HEK293 (cell line): Measurements from ENCODE around the gene SERINC2.

Experiments
- CTCF ChIA-PET: fragments of 350-600 bp; formaldehyde crosslinking; extraction: SDS; loops from one replicate; lab custom pipeline; 2021; ENCODE audit warnings: antibody characterized with exemption; lab: Yijun Ruan, JAX
- POLR2A ChIA-PET: fragments of 300-600 bp; formaldehyde crosslinking; extraction: SDS; loops from one replicate; lab custom pipeline; 2020; ENCODE audit warnings: antibody characterized with exemption, inconsistent platforms; lab: Yijun Ruan, JAX
- H3K27ac ChIP-seq: fragments of 200-500 bp; sonication (Bioruptor generic); 2 replicates; pipeline ENCODE4 v1.5.1; 2014; ENCODE audit warnings: low read depth, low read length, control low read depth, inconsistent platforms; ENCODE audit errors: extremely low read depth
- H3K36me3 ChIP-seq, 2 experiments: fragments of 200-500 bp in 1 of 2; sonication (Bioruptor generic) in 1 of 2; 1 replicate in 1 of 2; 2 replicates in 1 of 2; pipeline ENCODE4 v1.5.1; 2014 to 2017; ENCODE audit warnings: inconsistent platforms in 2 of 2, low read length in 2 of 2; ENCODE audit not compliant: control insufficient read depth in 2 of 2, insufficient read depth in 1 of 2
- H3K4me1 ChIP-seq: fragments of 200-500 bp; sonication (Bioruptor generic); 2 replicates; pipeline ENCODE4 v1.5.1; 2014; ENCODE audit warnings: mild to moderate bottlenecking, low read length, inconsistent platforms; ENCODE audit not compliant: control insufficient read depth, insufficient read depth
- H3K4me3 ChIP-seq: 2 replicates; pipeline ENCODE4 v1.5.1; 2011; ENCODE audit warnings: low read depth, mild to moderate bottlenecking, control low read depth, low read length, moderate library complexity
- H3K9me3 ChIP-seq: fragments of 200-500 bp; sonication (Bioruptor generic); 2 replicates; pipeline ENCODE4 v1.5.1; 2014; ENCODE audit warnings: low read depth, low read length, inconsistent platforms; ENCODE audit not compliant: control insufficient read depth, insufficient read depth
- GLIS2 ChIP-seq: fragments of 450-650 bp; formaldehyde crosslinking; IDR thresholded peaks from 2 replicates; pipeline ENCODE4 v1.5.1; 2016; ENCODE audit warnings: missing biosample characterization, missing genetic modification characterization
- IKZF3 ChIP-seq: fragments of 450-650 bp; IDR thresholded peaks from 2 replicates; pipeline ENCODE4 v1.5.0; 2018; ENCODE audit warnings: missing biosample characterization, mild to moderate bottlenecking, missing genetic modification characterization, moderate library complexity
- PATZ1 ChIP-seq: fragments of 450-650 bp; formaldehyde crosslinking; IDR thresholded peaks from 2 replicates; pipeline ENCODE4 v1.5.1; 2016; ENCODE audit warnings: missing biosample characterization, missing genetic modification characterization
- PBX3 ChIP-seq: sonication (generic); formaldehyde crosslinking; IDR thresholded peaks from 2 replicates; pipeline ENCODE4 v1.8.1; 2022; ENCODE audit warnings: mild to moderate bottlenecking, moderate library complexity, missing genetic modification reagents
- RBAK ChIP-seq: fragments of 450-650 bp; formaldehyde crosslinking; IDR thresholded peaks from 2 replicates; pipeline ENCODE4 v1.5.1; 2016; ENCODE audit warnings: missing biosample characterization, missing genetic modification characterization
- TSHZ1 ChIP-seq: fragments of 450-650 bp; formaldehyde crosslinking; IDR thresholded peaks from 2 replicates; pipeline ENCODE4 v1.5.1; 2016; ENCODE audit warnings: missing biosample characterization, missing genetic modification characterization, borderline replicate concordance
- ZBTB21 ChIP-seq: fragments of 450-650 bp; formaldehyde crosslinking; IDR thresholded peaks from 2 replicates; pipeline ENCODE4 v1.5.1; 2017; ENCODE audit warnings: missing biosample characterization, missing genetic modification characterization
- ZFP37 ChIP-seq: fragments of 450-650 bp; formaldehyde crosslinking; IDR thresholded peaks from 2 replicates; pipeline ENCODE4 v1.5.1; 2016; ENCODE audit warnings: missing biosample characterization, missing genetic modification characterization
- ZNF112 ChIP-seq: fragments of 450-650 bp; formaldehyde crosslinking; IDR thresholded peaks from 2 replicates; pipeline ENCODE4 v1.5.0; 2017; ENCODE audit warnings: missing biosample characterization, missing genetic modification characterization
- ZNF155 ChIP-seq: fragments of 450-650 bp; formaldehyde crosslinking; IDR thresholded peaks from 2 replicates; pipeline ENCODE4 v1.5.1; 2016; ENCODE audit warnings: missing biosample characterization, missing genetic modification characterization
- ZNF174 ChIP-seq: fragments of 450-650 bp; formaldehyde crosslinking; IDR thresholded peaks from 2 replicates; pipeline ENCODE4 v1.5.0; 2017; ENCODE audit warnings: missing biosample characterization, mild to moderate bottlenecking, missing genetic modification characterization
- ZNF175 ChIP-seq: fragments of 450-650 bp; formaldehyde crosslinking; IDR thresholded peaks from 2 replicates; pipeline ENCODE4 v1.5.1; 2016; ENCODE audit warnings: missing biosample characterization, missing genetic modification characterization
- ZNF18 ChIP-seq: fragments of 450-650 bp; formaldehyde crosslinking; IDR thresholded peaks from 2 replicates; pipeline ENCODE4 v1.5.1; 2016; ENCODE audit warnings: missing biosample characterization, missing genetic modification characterization
- ZNF266 ChIP-seq: fragments of 450-650 bp; formaldehyde crosslinking; IDR thresholded peaks from 2 replicates; pipeline ENCODE4 v1.5.1; 2016; ENCODE audit warnings: missing biosample characterization, missing genetic modification characterization, low read depth
- ZNF274 ChIP-seq, 2 experiments: fragments of 200-500 bp in 1 of 2; fragments of 450-650 bp in 1 of 2; sonication (Bioruptor generic) in 1 of 2; formaldehyde crosslinking in 1 of 2; IDR thresholded peaks; 2 replicates each; pipeline versions ENCODE4 v1.5.1 to v1.6.1; 2014 to 2016; ENCODE audit warnings: borderline replicate concordance in 1 of 2, inconsistent platforms in 1 of 2, low read length in 1 of 2, missing biosample characterization in 1 of 2, missing genetic modification characterization in 1 of 2
- ZNF280D ChIP-seq: fragments of 450-650 bp; formaldehyde crosslinking; IDR thresholded peaks from 2 replicates; pipeline ENCODE4 v1.5.1; 2016; ENCODE audit warnings: missing biosample characterization, missing genetic modification characterization
- ZNF350 ChIP-seq: fragments of 450-650 bp; formaldehyde crosslinking; IDR thresholded peaks from 2 replicates; pipeline ENCODE4 v1.5.0; 2017; ENCODE audit warnings: missing biosample characterization, mild to moderate bottlenecking, missing genetic modification characterization
- ZNF404 ChIP-seq: fragments of 450-650 bp; formaldehyde crosslinking; IDR thresholded peaks from 2 replicates; pipeline ENCODE4 v1.5.1; 2017; ENCODE audit warnings: missing biosample characterization, missing genetic modification characterization
- ZNF416 ChIP-seq: fragments of 450-650 bp; formaldehyde crosslinking; IDR thresholded peaks from 2 replicates; pipeline ENCODE4 v1.5.1; 2016; ENCODE audit warnings: missing biosample characterization, missing genetic modification characterization
- ZNF488 ChIP-seq: fragments of 450-650 bp; formaldehyde crosslinking; IDR thresholded peaks from 2 replicates; pipeline ENCODE4 v1.5.1; 2016; ENCODE audit warnings: missing biosample characterization, missing genetic modification characterization
- ZNF623 ChIP-seq: fragments of 450-650 bp; formaldehyde crosslinking; IDR thresholded peaks from 2 replicates; pipeline ENCODE4 v1.5.1; 2016; ENCODE audit warnings: missing biosample characterization, missing genetic modification characterization
- ZNF626 ChIP-seq: fragments of 450-650 bp; sonication (Bioruptor Pico); formaldehyde crosslinking; IDR thresholded peaks from 2 replicates; pipeline ENCODE4 v1.5.1; 2018; ENCODE audit warnings: missing biosample characterization, missing genetic modification characterization, inconsistent platforms
- ZNF664 ChIP-seq: fragments of 450-650 bp; formaldehyde crosslinking; IDR thresholded peaks from 2 replicates; pipeline ENCODE4 v1.5.1; 2016; ENCODE audit warnings: missing biosample characterization, missing genetic modification characterization
- ZNF701 ChIP-seq: fragments of 450-650 bp; formaldehyde crosslinking; IDR thresholded peaks from 2 replicates; pipeline ENCODE4 v1.5.1; 2016; ENCODE audit warnings: missing biosample characterization, missing genetic modification characterization
- ZNF707 ChIP-seq: fragments of 450-650 bp; formaldehyde crosslinking; IDR thresholded peaks from 2 replicates; pipeline ENCODE4 v1.5.1; 2016; ENCODE audit warnings: missing biosample characterization, missing genetic modification characterization
- ZNF776 ChIP-seq: fragments of 450-650 bp; formaldehyde crosslinking; IDR thresholded peaks from 2 replicates; pipeline ENCODE4 v1.5.0; 2017; ENCODE audit warnings: missing biosample characterization, missing genetic modification characterization, borderline replicate concordance
- ZXDB ChIP-seq: fragments of 450-650 bp; formaldehyde crosslinking; IDR thresholded peaks from 2 replicates; pipeline ENCODE4 v1.5.1; 2016; ENCODE audit warnings: missing biosample characterization, missing genetic modification characterization

Gene SERINC2

GRCh38 chr1:31387612-31388011 is 25.4 kb upstream of the SERINC2 start:
- Histone ChIP-seq H3K4me3 (no peak overlapping the region), H3K4me1 (no peaks in the 10 kb centered on the region), H3K36me3 (no peaks in the 10 kb centered on the region), H3K27ac (no peak overlapping the region), H3K9me3 (no peaks in the 10 kb centered on the region)
- CTCF ChIA-PET: no interaction called here
- POLR2A ChIA-PET: no interaction called here
- TF ChIP-seq ZNF174 (tag by site-specific recombination) (no peak), ZNF175 (tag by site-specific recombination) (no peak), ZNF274 (IDR thresholded peaks at IDR 0.05; ENCODE audit: low read length) (no peak), ZNF274 (tag by site-specific recombination; IDR thresholded peaks at IDR 0.05; ENCODE audit: borderline replicate concordance) (no peak), ZNF155 (tag by site-specific recombination) (no peak), ZBTB21 (peak; percentile 90), ZNF266 (tag by site-specific recombination) (no peak), ZNF488 (tag by site-specific recombination) (no peak), ZNF707 (peak; percentile 57; the same call in 1 of the 2 replicates), ZNF404 (no peak), ZFP37 (0 out of 2 replicates have a peak, but pooled peaks have one; percentile 48), ZNF623 (no peak), ZNF112 (tag by site-specific recombination) (no peak), PATZ1 (tag by site-specific recombination) (peak; percentile 90), ZNF280D (tag by site-specific recombination) (no peak), ZNF664 (tag by site-specific recombination) (no peak), ZNF18 (tag by site-specific recombination) (no peak), ZXDB (tag by site-specific recombination) (no peak), IKZF3 (tag by site-specific recombination) (no peak), ZNF776 (no peak), ZNF416 (tag by site-specific recombination) (no peak), ZNF701 (tag by site-specific recombination) (no peak), PBX3 (no peak), ZNF350 (tag by site-specific recombination) (no peak), RBAK (tag by site-specific recombination) (no peak), ZNF626 (tag by site-specific recombination) (no peak), TSHZ1 (tag by site-specific recombination) (peak; percentile 78; the same call in 1 of the 2 replicates), GLIS2 (no peak)
